ENCODE results near the gene CDH23. TPM values are rescaled to one million over a fixed set of nuclear protein-coding genes. Genes with fewer than 3 reads are reported as not detected.

The CDH23 gene
- total RNA-seq, 1 donor from 2014 or later = 20.1 TPM

- intact Hi-C loops (cut with DNase I) = loop anchor here (5.0 kb wide), 1 partner anchor 53 kb away; the partner anchor contains the start of gene VSIR
- DNase-seq (ENCODE audit: low spot score) (no peak), ATAC-seq (peak; percentile 84)
These were observed 322.3 kb downstream of the CDH23 start for GRCh38 chr10:71719042-71719441.

DNA sequence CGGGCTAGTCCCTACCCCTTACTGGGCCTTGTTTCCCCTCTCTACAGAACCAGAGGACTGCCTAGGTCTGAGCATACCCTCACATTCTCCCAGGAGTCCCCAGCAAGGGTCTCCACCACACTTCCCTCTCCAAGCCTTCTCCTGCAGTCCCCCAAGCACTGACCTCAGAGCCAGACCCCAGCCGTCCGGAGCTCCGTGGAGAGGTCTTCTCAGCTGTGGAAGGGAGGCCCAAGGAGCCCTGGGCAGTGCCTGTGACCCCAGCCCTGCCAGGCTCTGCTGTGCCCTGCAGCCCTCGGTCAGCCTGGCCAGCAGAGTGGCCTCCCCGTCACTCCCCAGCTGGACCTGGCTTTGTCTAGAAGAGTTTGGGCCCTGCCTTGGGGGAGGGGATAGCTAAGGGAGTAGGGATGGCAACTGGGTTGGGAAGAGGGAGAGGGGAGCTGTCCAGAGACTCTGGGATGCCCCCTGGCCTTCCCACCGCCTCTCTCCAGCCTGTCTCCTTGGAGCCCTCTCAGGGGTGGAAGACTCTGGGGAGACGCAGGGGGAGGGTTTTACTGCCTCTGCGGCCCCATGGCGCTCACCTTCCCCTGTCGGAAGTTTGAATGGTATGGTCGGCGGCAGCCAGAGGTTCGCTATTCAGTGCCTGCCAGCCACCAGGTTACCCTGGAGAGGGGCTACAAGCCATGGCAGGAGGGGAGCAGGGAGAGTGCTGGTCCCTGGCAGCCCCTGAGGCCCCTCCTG is 322.9 kb downstream of the CDH23 start, which contains the start of gene C10orf105:
Gene C10orf105, minus strand, starts transcription at position 315 of the 738 bp plus-strand sequence. CDS start 3,441 bp downstream, outside the sequence.
- DNase-seq (ENCODE audit: low spot score) = no peak
- intact Hi-C loops (cut with DNase I) = loop anchor here (5.0 kb wide), 1 partner anchor 53 kb away; the partner anchor contains the start of gene VSIR
- peak; percentile 4 for ATAC-seq

DNA sequence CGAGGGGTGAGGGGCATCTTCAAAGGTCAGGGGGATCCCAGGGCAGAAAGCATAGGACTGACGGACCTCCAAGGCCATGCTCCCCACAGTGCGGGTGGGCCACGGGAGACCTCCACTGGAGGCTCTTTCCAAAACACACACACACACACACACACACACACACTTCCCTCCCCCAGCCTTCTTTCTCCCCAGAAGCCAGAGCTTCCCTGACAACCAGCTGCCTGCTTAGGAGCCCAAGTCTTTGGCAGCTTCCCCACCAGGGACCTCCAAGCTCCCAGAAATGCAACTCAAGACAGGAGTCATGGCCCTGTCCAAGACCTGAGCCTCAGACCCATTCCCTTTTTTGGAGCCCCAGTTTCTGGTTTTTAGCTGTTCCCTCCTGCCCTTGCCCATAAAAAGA is 323.6 kb downstream of the CDH23 start:
- no peak for ATAC-seq
- intact Hi-C loops (cut with DNase I) = no loop called here

DNA sequence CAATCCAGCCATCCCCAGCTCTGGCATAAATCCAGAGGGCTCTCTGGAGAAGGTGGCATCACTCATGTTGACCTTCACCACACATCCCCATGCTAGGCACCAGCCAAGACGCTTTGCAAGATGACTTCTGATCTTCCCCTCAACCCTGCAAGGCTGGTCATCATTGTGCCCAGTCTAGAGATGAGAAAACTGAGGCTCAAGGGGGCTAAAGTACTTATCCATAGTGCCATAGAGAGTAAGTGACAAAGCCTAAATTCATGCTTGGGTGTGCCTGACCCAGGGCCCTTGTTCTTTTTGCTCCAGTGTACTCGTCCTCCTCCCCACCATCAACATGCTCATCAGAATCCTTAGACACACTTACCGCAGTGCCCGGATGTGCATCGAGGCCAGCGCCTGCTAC is 324.6 kb downstream of the CDH23 start:
- ATAC-seq (no peak), DNase-seq (ENCODE audit: low spot score) (no peak)
- intact Hi-C loops (cut with DNase I) = no loop called here

More for the DNA sequence above, 323.6 kb downstream of the CDH23 start:
- no peak for DNase-seq (ENCODE audit: low spot score)

GRCh38 chr10:71722849-71723248 is 326.1 kb downstream of the CDH23 start:
- intact Hi-C loops (cut with DNase I) = no loop called here
- ATAC-seq = no peak

DNA sequence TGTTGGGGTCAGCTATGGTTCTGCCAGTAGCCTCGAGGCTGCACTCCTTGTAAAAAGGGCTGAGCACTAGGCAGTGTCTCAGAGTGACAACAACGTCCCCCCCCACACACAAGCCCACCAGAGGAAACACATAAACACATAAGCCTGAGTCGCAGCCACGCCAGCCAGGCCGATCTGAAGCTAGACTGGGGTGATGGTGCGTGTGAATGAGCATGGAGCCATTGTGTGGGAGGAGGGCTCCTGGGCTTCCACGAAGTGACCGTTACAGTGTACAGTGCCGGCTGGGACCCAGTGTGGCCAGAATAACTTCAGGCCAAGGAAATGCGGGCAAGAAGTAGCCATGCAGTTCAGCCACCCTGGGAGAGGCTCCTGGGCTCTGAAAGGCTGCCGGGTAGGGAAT is 326.6 kb downstream of the CDH23 start:
- intact Hi-C loops (cut with DNase I) = no loop called here
- DNase-seq (ENCODE audit: low spot score) = no peak
- no peak for ATAC-seq

More at GRCh38 chr10:71722849-71723248, 326.1 kb downstream of the CDH23 start:
- no peak for DNase-seq (ENCODE audit: low spot score)

DNA sequence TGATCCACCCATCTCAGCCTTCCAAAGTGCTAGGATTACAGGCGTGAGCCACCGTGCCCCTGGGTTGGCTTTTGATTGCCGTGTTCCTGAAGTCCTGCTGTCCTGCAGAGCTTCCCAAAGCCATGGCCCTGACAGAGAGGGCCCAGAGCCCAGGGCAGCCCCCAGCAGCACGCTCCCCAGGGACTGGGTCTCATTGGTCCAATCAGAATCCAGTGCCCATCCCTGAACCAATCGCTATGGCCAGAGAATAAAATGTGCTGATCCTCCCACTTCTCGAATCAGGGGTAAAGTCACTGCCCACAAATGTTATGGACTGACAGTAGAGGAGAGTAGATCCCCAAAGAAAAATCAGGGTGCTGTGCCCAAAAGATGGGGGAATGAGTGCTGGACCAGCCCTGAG is 327.8 kb downstream of the CDH23 start:
- intact Hi-C loops (cut with DNase I) = no loop called here
- ATAC-seq (no peak), DNase-seq (ENCODE audit: low spot score) (no peak)

DNA sequence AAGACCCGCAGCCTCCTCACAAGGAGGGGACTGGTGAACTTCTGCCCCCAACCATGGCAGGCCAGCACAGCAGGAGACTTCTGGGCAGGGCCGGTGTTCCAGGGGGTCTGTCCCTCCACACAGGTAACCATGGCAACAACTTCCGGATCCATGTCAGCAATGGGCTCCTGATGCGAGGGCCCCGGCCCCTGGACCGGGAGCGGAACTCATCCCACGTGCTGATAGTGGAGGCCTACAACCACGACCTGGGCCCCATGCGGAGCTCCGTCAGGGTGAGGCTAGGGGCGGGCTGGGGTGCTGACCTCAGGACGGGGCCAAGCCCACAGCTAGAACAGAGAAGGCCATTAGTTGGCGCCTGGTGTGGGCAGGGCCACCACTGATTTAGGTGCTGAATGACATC is 328.5 kb downstream of the CDH23 start:
- no peak for ATAC-seq
- DNase-seq (ENCODE audit: low spot score) = no peak
- intact Hi-C loops (cut with DNase I) = no loop called here

GRCh38 chr10:71725998-71726579 is 329.4 kb downstream of the CDH23 start:
- ATAC-seq (no peak), DNase-seq (ENCODE audit: low spot score) (no peak)
- intact Hi-C loops (cut with DNase I) = no loop called here

GRCh38 chr10:71726580-71727104 is 329.9 kb downstream of the CDH23 start:
- DNase-seq (ENCODE audit: low spot score) = no peak
- intact Hi-C loops (cut with DNase I) = no loop called here
- no peak for ATAC-seq

- no peak for DNase-seq (ENCODE audit: low spot score)
- intact Hi-C loops (cut with DNase I) = no loop called here
- peak; percentile 9 for ATAC-seq
These were observed 330.5 kb downstream of the CDH23 start for GRCh38 chr10:71727105-71727737.

GRCh38 chr10:71727738-71728737 is 331.3 kb downstream of the CDH23 start:
- intact Hi-C loops (cut with DNase I) = no loop called here
- ATAC-seq = peak; percentile 59
- no peak for DNase-seq (ENCODE audit: low spot score)

- intact Hi-C loops (cut with DNase I) = no loop called here
- DNase-seq (ENCODE audit: low spot score) (no peak), ATAC-seq (peak; percentile 54)
These were observed 332.5 kb downstream of the CDH23 start for GRCh38 chr10:71729161-71729636.

GRCh38 chr10:71731791-71732190 is 335.1 kb downstream of the CDH23 start:
- intact Hi-C loops (cut with DNase I) = no loop called here
- DNase-seq (ENCODE audit: low spot score) = no peak
- no peak for ATAC-seq

GRCh38 chr10:71734797-71735196 is 338.1 kb downstream of the CDH23 start:
- ATAC-seq (no peak), DNase-seq (ENCODE audit: low spot score) (no peak)
- intact Hi-C loops (cut with DNase I) = no loop called here

DNA sequence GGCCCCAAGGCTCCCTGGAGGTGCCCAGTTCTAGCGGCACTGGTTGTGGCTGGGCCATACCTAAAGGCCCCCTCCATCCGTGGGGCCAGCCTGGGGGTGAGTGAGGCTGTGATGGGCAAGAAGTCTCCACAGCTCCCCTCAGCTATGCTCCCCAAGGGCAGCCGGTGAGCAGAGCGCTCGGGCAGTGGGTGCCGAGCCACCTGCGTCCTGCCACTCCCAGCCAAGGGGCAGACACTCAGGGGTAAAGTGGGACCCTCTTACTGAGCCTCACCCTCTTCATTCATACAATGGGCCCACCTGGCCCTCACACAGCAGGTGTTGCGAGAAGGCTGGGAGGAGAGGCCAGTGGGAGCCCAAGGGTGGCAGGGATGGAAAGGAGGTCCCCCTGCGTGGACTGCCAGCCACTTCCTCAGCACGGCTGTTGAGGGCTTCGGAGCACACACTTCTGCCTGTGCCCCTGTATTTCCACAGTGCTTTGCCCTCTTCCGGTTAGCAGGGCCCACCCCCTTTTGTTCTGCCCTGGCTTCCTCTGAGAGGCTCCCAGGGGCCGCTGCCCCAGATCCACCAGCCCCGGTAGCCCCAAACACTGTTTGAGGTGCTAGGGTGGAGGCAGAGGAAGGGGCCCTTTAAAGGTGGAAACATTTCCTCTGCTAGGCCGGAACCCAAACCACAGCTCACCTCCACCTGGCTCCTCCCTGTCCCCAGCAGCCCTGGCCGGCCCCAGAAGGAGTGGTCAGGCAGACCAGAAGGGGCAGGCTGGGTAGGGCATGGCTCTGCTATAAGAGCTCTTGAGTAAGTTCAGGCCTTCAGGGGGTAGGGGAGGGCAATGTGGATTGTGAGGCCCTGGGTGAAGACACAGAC is 339.2 kb downstream of the CDH23 start:
- intact Hi-C loops (cut with DNase I) = no loop called here
- DNase-seq (ENCODE audit: low spot score) (no peak), ATAC-seq (peak; percentile 23)

GRCh38 chr10:71736570-71736952 is 339.8 kb downstream of the CDH23 start:
- DNase-seq (ENCODE audit: low spot score) (no peak), ATAC-seq (no peak)
- intact Hi-C loops (cut with DNase I) = no loop called here

Measured in sciatic nerve (tissue), 2 donors.